ENCODE results near the gene HSPA5.
A peak's percentile ranks its signal among the peaks of the same experiment; 100 is the strongest.

HSPA5 gene

GRCh38 chr9:125261501-125262293 lies 20.6 kb upstream of the HSPA5 start, which contains the start of gene GAPVD1:
TSS of gene GAPVD1 (plus strand) at chr9:125261826. CDS start at chr9:125298922, 37,096 bp downstream.
- peak within 1 kb of the TSS; percentile 97 for H3K4me3 ChIP-seq (ENCODE audit: low read depth, low read length)
- H2BK5ac ChIP-seq (ENCODE audit: low read depth, low read length, poor library complexity) = peak within 1 kb of the TSS; percentile 65
- H3K23ac ChIP-seq (ENCODE audit: low read length) = no peak within 1 kb of the TSS
- peak within 1 kb of the TSS; percentile 59 for H2AK5ac ChIP-seq (ENCODE audit: low read length)
- H3K18ac ChIP-seq (ENCODE audit: low read length) = peak within 1 kb of the TSS; percentile 82
- H3K14ac ChIP-seq (ENCODE audit: low read length) = peak within 1 kb of the TSS; percentile 86
- H2AFZ ChIP-seq (ENCODE audit: insufficient read depth, low read length, poor library complexity) = peak within 1 kb of the TSS; percentile 48
- peak within 1 kb of the TSS; percentile 93 for H4K8ac ChIP-seq (ENCODE audit: low read depth, low read length)
- H3K4me1 ChIP-seq (ENCODE audit: control insufficient read depth in 1 of 2, insufficient read depth in 2 of 2, low read length in 2 of 2) = peaks cover 2% of the 10 kb centered on the region in 2 experiments
- H3K79me1 ChIP-seq (ENCODE audit: low read length) = peaks cover 8% of the 10 kb centered on the region
- peak within 1 kb of the TSS; percentile 61 for H3K4me2 ChIP-seq (ENCODE audit: low read length)
- no peak within 1 kb of the TSS for H2BK12ac ChIP-seq (ENCODE audit: low read length)
- no peaks in the 10 kb centered on the region for H3K27me3 ChIP-seq (ENCODE audit: insufficient read depth, low read length)
- H3K79me2 ChIP-seq (ENCODE audit: control insufficient read depth, insufficient read depth, low read length, poor library complexity) = peaks cover 9% of the 10 kb centered on the region
- H2BK120ac ChIP-seq (ENCODE audit: insufficient read depth, low read length, poor library complexity) = peak within 1 kb of the TSS; percentile 67
- H3K4ac ChIP-seq (ENCODE audit: low read depth, low read length) = peak within 1 kb of the TSS; percentile 92
- peak within 1 kb of the TSS; percentile 84 for H4K91ac ChIP-seq (ENCODE audit: low read depth, low read length)
- no peaks in the 10 kb centered on the region for H3K9me3 ChIP-seq (ENCODE audit: insufficient read depth, low read depth, low read length)
- peak within 1 kb of the TSS; percentile 87 for H3K9ac ChIP-seq (ENCODE audit: low read length)
- H3K36me3 ChIP-seq (ENCODE audit: control insufficient read depth in 1 of 2, insufficient read depth in 2 of 2, low read length in 2 of 2) = peaks cover 5 to 7% of the 10 kb centered on the region in 2 experiments
- peak; percentile 99 for DNase-seq
- H4K12ac ChIP-seq (ENCODE audit: low read depth, low read length) = peak within 1 kb of the TSS; percentile 82
- peak within 1 kb of the TSS; percentile 51 for H3K27ac ChIP-seq (ENCODE audit: low read depth, low read length)
- no CpG with 5 or more reads among the region's 72 CpGs for WGBS (ENCODE audit: extremely low coverage, insufficient coverage, insufficient read length)

- H2AFZ ChIP-seq (ENCODE audit: insufficient read depth, low read length, poor library complexity) = no peak overlapping the region
- no peaks in the 10 kb centered on the region for H3K27me3 ChIP-seq (ENCODE audit: insufficient read depth, low read length)
Measured at GRCh38 chr9:125260561-125260960, 19.4 kb upstream of the HSPA5 start.

GRCh38 chr9:125258832-125259534 lies 17.8 kb upstream of the HSPA5 start:
- H2AFZ ChIP-seq (ENCODE audit: insufficient read depth, low read length, poor library complexity) = no peak overlapping the region
- H2BK12ac ChIP-seq (ENCODE audit: low read length) = no peak overlapping the region
- no peak overlapping the region for H3K4me2 ChIP-seq (ENCODE audit: low read length)
- no peak overlapping the region for H3K18ac ChIP-seq (ENCODE audit: low read length)
- no peak for DNase-seq
- peaks cover 8% of the 10 kb centered on the region for H3K79me2 ChIP-seq (ENCODE audit: control insufficient read depth, insufficient read depth, low read length, poor library complexity)
- H3K4me3 ChIP-seq (ENCODE audit: low read depth, low read length) = no peak overlapping the region
- no peak overlapping the region for H3K9ac ChIP-seq (ENCODE audit: low read length)
- peaks cover 2% of the 10 kb centered on the region in 2 experiments for H3K4me1 ChIP-seq (ENCODE audit: control insufficient read depth in 1 of 2, insufficient read depth in 2 of 2, low read length in 2 of 2)
- H2BK120ac ChIP-seq (ENCODE audit: insufficient read depth, low read length, poor library complexity) = no peak overlapping the region
- H3K4ac ChIP-seq (ENCODE audit: low read depth, low read length) = no peak overlapping the region
- no peak overlapping the region for H3K23ac ChIP-seq (ENCODE audit: low read length)
- H3K79me1 ChIP-seq (ENCODE audit: low read length) = peaks cover 8% of the 10 kb centered on the region
- no peak overlapping the region for H2AK5ac ChIP-seq (ENCODE audit: low read length)
- H3K14ac ChIP-seq (ENCODE audit: low read length) = no peak overlapping the region
- H3K27ac ChIP-seq (ENCODE audit: low read depth, low read length) = no peak overlapping the region
- H4K8ac ChIP-seq (ENCODE audit: low read depth, low read length) = no peak overlapping the region
- no peaks in the 10 kb centered on the region for H3K27me3 ChIP-seq (ENCODE audit: insufficient read depth, low read length)
- no peak overlapping the region for H4K91ac ChIP-seq (ENCODE audit: low read depth, low read length)
- no peak overlapping the region for H2BK5ac ChIP-seq (ENCODE audit: low read depth, low read length, poor library complexity)
- no peaks in the 10 kb centered on the region for H3K9me3 ChIP-seq (ENCODE audit: insufficient read depth, low read depth, low read length)
- H3K36me3 ChIP-seq (ENCODE audit: control insufficient read depth in 1 of 2, insufficient read depth in 2 of 2, low read length in 2 of 2) = peaks cover 4 to 5% of the 10 kb centered on the region in 2 experiments
- no peak overlapping the region for H4K12ac ChIP-seq (ENCODE audit: low read depth, low read length)
- WGBS (ENCODE audit: extremely low coverage, insufficient coverage, insufficient read length) = no CpG with 5 or more reads among the region's 2 CpGs

More at GRCh38 chr9:125260561-125260960, 19.4 kb upstream of the HSPA5 start:
- H2AK5ac ChIP-seq (ENCODE audit: low read length) = no peak overlapping the region
- peaks cover 9% of the 10 kb centered on the region for H3K79me2 ChIP-seq (ENCODE audit: control insufficient read depth, insufficient read depth, low read length, poor library complexity)
- peaks cover 5% of the 10 kb centered on the region in 2 experiments for H3K36me3 ChIP-seq (ENCODE audit: control insufficient read depth in 1 of 2, insufficient read depth in 2 of 2, low read length in 2 of 2)
- peaks cover 8% of the 10 kb centered on the region for H3K79me1 ChIP-seq (ENCODE audit: low read length)
- DNase-seq = no peak
- H3K4ac ChIP-seq (ENCODE audit: low read depth, low read length) = no peak overlapping the region
- H3K14ac ChIP-seq (ENCODE audit: low read length) = no peak overlapping the region
- H3K18ac ChIP-seq (ENCODE audit: low read length) = no peak overlapping the region
- H3K4me1 ChIP-seq (ENCODE audit: control insufficient read depth in 1 of 2, insufficient read depth in 2 of 2, low read length in 2 of 2) = peaks cover 2% of the 10 kb centered on the region in 2 experiments
- H3K9me3 ChIP-seq (ENCODE audit: insufficient read depth, low read depth, low read length) = no peaks in the 10 kb centered on the region
- no peak overlapping the region for H3K4me3 ChIP-seq (ENCODE audit: low read depth, low read length)
- no peak overlapping the region for H4K8ac ChIP-seq (ENCODE audit: low read depth, low read length)
- H2BK12ac ChIP-seq (ENCODE audit: low read length) = no peak overlapping the region
- H2BK120ac ChIP-seq (ENCODE audit: insufficient read depth, low read length, poor library complexity) = no peak overlapping the region
- H4K12ac ChIP-seq (ENCODE audit: low read depth, low read length) = no peak overlapping the region
- H4K91ac ChIP-seq (ENCODE audit: low read depth, low read length) = no peak overlapping the region
- H3K4me2 ChIP-seq (ENCODE audit: low read length) = no peak overlapping the region
- no peak overlapping the region for H3K9ac ChIP-seq (ENCODE audit: low read length)
- no peak overlapping the region for H3K27ac ChIP-seq (ENCODE audit: low read depth, low read length)
- H2BK5ac ChIP-seq (ENCODE audit: low read depth, low read length, poor library complexity) = no peak overlapping the region
- H3K23ac ChIP-seq (ENCODE audit: low read length) = no peak overlapping the region

- Histone ChIP-seq H2AK5ac (ENCODE audit: low read length) (no peak overlapping the region), H2AFZ (ENCODE audit: insufficient read depth, low read length, poor library complexity) (no peak overlapping the region), H4K12ac (ENCODE audit: low read depth, low read length) (no peak overlapping the region), H3K18ac (ENCODE audit: low read length) (no peak overlapping the region), H3K79me2 (ENCODE audit: control insufficient read depth, insufficient read depth, low read length, poor library complexity) (peaks cover 6% of the 10 kb centered on the region), H3K79me1 (ENCODE audit: low read length) (peaks cover 8% of the 10 kb centered on the region), H3K27me3 (ENCODE audit: insufficient read depth, low read length) (no peaks in the 10 kb centered on the region), H4K8ac (ENCODE audit: low read depth, low read length) (no peak overlapping the region), H3K4me2 (ENCODE audit: low read length) (no peak overlapping the region), H2BK120ac (ENCODE audit: insufficient read depth, low read length, poor library complexity) (no peak overlapping the region), H3K36me3 (ENCODE audit: control insufficient read depth in 1 of 2, insufficient read depth in 2 of 2, low read length in 2 of 2) (no peaks in the 10 kb centered on the region), H4K91ac (ENCODE audit: low read depth, low read length) (no peak overlapping the region), H2BK12ac (ENCODE audit: low read length) (no peak overlapping the region), H3K4ac (ENCODE audit: low read depth, low read length) (no peak overlapping the region), H2BK5ac (ENCODE audit: low read depth, low read length, poor library complexity) (no peak overlapping the region), H3K4me3 (ENCODE audit: low read depth, low read length) (no peak overlapping the region), H3K14ac (ENCODE audit: low read length) (no peak overlapping the region), H3K9me3 (ENCODE audit: insufficient read depth, low read depth, low read length) (no peaks in the 10 kb centered on the region), H3K4me1 (ENCODE audit: control insufficient read depth in 1 of 2, insufficient read depth in 2 of 2, low read length in 2 of 2) (peaks cover 2% of the 10 kb centered on the region in 2 experiments), H3K27ac (ENCODE audit: low read depth, low read length) (no peak overlapping the region), H3K9ac (ENCODE audit: low read length) (no peak overlapping the region), H3K23ac (ENCODE audit: low read length) (no peak overlapping the region)
- WGBS (ENCODE audit: extremely low coverage, insufficient coverage, insufficient read length) = no CpG with 5 or more reads among the region's 6 CpGs
- no peak for DNase-seq
Measured at GRCh38 chr9:125258160-125258785, 17.1 kb upstream of the HSPA5 start.

Measured in trophoblast cell (in vitro differentiated cells and primary cell).